PFSK-1 (cell line): ENCODE measurements around the gene MAP4K4.

Source experiments
- POLR2AphosphoS5 ChIP-seq: IDR thresholded peaks from 2 replicates; pipeline ENCODE4 v1.6.1; 2012; ENCODE audit warnings: low read depth, mild to moderate bottlenecking, control low read depth, low read length, moderate library complexity
- SIN3A ChIP-seq: IDR thresholded peaks from 2 replicates; pipeline ENCODE4 v1.6.1; 2012; ENCODE audit warnings: mild to moderate bottlenecking, low read length, moderate library complexity, borderline replicate concordance; ENCODE audit not compliant: insufficient read depth
- TAF1 ChIP-seq: IDR thresholded peaks from 2 replicates; pipeline ENCODE4 v1.6.1; 2012; ENCODE audit warnings: low read length, control low read depth, borderline replicate concordance; ENCODE audit not compliant: insufficient read depth
- TF ChIP-seq, protein P1 (sequence below), 2 experiments: IDR thresholded peaks; 2 replicates each; pipeline versions ENCODE4 v1.6.1 to v1.8.0; 2011 to 2012; ENCODE audit warnings: low read depth in 2 of 2, low read length in 2 of 2, control low read depth in 1 of 2, inconsistent platforms in 1 of 2, mild to moderate bottlenecking in 1 of 2, moderate library complexity in 1 of 2; ENCODE audit not compliant: insufficient read depth in 1 of 2

DNA sequence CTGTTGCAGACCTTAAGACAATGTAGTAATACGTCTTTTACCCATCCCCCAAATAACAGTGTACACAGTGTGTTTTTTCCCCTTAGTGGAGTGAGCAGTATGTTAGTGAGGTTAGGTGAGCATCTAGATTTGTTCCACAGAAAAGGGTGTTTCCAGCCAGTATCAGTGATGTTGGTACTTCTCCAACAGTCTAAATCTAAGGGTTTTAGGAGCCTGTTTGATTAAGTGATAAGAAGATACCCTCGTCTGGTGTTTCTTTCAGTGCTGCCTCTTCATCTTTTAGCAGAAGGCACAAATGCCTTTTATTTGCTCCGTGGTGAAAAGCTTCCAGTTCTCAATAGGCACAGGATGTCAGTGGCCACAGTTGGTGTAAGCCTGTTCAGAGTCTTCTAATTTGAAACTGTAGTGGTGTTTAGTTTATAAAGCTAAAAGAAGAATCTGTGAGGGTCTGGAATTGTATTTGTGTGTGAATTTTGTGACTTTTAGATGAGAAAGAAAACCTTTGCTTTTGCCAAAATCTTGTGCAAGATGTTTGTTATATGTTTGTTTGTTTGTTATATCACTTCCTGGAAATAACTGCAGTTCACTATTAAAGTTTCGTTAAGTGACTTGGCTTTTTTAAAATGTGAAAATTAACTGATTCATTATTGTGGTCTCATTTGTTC, 71.2 kb downstream of the MAP4K4 start:
- TF ChIP-seq, protein P1, sequence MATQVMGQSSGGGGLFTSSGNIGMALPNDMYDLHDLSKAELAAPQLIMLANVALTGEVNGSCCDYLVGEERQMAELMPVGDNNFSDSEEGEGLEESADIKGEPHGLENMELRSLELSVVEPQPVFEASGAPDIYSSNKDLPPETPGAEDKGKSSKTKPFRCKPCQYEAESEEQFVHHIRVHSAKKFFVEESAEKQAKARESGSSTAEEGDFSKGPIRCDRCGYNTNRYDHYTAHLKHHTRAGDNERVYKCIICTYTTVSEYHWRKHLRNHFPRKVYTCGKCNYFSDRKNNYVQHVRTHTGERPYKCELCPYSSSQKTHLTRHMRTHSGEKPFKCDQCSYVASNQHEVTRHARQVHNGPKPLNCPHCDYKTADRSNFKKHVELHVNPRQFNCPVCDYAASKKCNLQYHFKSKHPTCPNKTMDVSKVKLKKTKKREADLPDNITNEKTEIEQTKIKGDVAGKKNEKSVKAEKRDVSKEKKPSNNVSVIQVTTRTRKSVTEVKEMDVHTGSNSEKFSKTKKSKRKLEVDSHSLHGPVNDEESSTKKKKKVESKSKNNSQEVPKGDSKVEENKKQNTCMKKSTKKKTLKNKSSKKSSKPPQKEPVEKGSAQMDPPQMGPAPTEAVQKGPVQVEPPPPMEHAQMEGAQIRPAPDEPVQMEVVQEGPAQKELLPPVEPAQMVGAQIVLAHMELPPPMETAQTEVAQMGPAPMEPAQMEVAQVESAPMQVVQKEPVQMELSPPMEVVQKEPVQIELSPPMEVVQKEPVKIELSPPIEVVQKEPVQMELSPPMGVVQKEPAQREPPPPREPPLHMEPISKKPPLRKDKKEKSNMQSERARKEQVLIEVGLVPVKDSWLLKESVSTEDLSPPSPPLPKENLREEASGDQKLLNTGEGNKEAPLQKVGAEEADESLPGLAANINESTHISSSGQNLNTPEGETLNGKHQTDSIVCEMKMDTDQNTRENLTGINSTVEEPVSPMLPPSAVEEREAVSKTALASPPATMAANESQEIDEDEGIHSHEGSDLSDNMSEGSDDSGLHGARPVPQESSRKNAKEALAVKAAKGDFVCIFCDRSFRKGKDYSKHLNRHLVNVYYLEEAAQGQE (IDR thresholded peaks at IDR 0.05; ENCODE audit: insufficient read depth in 1 of 2, low read depth in 2 of 2, low read length in 2 of 2): no peak
- TF ChIP-seq TAF1: no peak
- TF ChIP-seq POLR2AphosphoS5: no peak
- TF ChIP-seq SIN3A: no peak
